B cell (primary cell): ENCODE results near the gene ZNF214.

Experiments
- CTCF ChIP-seq: fragments of 200-600 bp; IDR thresholded peaks from one replicate; pipeline ENCODE4 v1.8.0; 2022; ENCODE audit warnings: antibody characterized with exemption, mild to moderate bottlenecking
- EZH2 ChIP-seq: IDR thresholded peaks from 2 replicates; pipeline ENCODE4 v1.6.1; 2012; ENCODE audit warnings: borderline replicate concordance, low read depth, mild to moderate bottlenecking, moderate library complexity, low read length; ENCODE audit not compliant: insufficient read depth, poor library complexity, severe bottlenecking

GRCh38 chr11:7032692-7033091 is 12.5 kb upstream of the ZNF214 start:
- TF ChIP-seq CTCF (no peak), EZH2 (no peak)
